T-helper 22 cell (primary cell): ENCODE data around the gene AHRR.
"Not testable (repeated sequence)": the region's sequence is repeated elsewhere in the genome, so short reads cannot be mapped to it uniquely, and the experiment has no call there.

Source experiments
- DNase-seq: peaks from one replicate; pipeline ENCODE4 v3.0.0-alpha.2; 2020; ENCODE audit warnings: low read depth

AHRR gene

DNA sequence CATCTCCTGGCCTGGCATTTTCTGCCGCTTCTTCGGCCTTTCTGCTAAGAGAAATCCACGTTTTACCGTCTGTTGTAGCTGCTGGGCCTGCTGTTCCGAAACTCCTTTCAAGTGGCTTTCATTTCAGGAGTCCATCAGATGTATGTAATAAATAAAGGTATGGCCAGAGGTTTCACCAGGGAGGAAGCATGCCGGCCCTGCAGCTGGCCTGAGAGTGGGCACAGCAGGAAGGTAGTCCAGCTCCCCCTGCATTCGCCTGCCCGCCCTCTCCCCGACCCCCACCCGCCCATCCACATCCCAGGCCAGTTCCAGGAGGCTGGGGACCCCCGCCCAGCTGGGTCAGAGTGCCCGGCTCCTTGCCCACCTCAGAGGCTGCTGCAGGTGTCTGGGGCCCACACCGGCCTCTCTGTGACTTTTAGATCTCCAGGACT is 75.0 kb downstream of the AHRR start:
- DNase-seq = no peak

DNA sequence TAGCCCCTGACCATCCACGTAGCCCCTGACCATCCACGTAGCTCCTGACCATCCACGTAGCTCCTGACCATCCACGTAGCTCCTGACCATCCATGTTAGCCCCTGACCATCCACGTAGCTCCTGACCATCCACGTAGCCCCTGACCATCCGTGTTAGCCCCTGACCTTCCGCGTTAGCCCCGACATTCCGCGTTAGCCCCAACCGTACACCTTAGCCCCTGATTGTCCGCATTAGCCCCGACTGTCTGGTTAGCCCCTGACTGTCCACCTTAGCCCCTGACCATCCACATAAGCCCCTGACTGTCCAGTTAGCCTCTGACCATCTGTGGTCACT is 76.6 kb downstream of the AHRR start:
- not testable (repeated sequence) for DNase-seq

DNA sequence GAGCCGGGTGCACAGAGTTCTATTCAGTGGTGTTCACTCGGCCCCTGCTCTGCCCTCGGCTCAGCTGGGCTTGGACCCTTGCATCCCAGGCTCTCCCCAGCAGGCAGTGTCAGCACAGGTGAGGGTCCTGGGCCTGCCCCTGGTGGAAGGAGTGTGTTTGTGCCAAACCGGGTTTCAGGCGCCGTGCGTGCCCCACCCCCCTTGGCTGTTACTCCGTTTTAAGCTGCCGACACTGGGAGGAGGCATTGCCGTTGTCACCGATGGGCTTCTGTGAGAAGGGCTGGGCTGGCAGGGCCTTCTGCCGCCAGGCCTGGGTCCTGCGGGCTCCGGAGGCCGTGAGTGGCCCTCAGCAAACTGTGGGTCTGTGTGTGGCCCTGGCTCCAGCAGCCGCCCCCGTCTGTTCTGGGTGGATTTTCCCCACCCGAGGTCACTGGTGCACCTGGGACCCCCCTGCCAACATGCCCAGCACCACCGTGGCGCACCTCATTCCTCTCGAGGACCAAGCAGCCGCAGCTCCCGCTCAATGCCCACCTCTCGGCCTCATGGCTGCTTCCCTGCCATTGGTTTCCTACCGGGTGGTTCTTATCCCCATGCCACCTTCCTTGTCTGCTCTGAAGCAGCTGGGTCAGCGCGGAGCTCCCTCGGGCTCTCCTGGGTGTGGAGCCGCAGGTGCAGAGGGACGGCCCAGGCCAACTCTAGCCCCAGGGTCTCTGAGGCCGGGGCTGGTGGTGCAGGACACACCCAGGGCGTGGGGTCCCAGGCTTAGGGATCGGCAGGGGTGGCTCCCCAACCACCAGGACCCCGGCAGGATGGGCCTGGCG is 77.2 kb downstream of the AHRR start:
- no peak for DNase-seq

DNA sequence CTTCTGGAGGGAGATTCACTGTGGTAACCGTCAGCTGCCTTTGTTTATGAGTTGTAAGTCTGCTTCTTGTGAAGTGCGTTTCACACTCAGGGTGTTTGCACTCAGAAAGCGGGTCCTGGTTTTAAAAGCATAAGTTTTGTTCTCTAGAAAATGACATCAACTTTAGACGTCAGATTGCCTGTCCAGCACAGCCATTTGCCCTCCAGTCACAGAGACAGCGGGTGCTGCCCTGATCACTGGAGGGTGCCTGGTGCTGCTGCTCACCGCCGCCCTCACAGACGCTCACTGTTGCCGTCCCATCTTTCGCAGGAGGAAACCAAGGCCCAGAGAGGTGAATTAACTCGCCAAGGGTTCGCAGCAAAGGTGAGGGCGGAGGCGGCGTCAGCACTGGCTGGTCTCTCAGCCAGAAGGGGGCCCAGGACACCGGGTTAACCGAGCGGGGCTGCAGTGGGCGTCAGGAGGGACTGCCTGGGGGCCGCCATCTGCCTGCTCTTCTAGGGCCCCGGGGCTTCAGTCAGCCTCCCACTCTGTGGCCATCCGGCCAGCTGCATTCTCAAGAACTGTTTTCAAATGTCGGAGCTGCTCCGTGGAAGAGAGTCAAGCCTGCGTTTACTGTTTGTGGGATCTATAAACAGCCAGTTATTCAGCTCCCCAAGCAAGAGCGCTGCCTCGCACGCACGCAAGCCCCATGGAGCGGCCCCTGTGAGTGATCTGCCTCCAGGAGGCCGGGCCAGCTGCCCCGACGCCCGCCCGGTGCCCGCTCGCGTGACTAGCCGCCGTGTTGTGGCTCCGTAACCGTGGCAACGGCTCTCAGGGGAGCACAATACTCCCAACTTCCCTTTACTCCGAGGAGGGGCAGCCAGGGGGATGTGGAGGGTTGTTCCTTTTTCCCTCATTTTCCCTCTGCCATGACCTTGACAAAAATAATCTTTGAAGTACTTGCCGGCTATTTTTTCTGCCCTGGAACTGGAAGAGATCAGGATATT is 78.1 kb downstream of the AHRR start:
- DNase-seq = no peak

DNA sequence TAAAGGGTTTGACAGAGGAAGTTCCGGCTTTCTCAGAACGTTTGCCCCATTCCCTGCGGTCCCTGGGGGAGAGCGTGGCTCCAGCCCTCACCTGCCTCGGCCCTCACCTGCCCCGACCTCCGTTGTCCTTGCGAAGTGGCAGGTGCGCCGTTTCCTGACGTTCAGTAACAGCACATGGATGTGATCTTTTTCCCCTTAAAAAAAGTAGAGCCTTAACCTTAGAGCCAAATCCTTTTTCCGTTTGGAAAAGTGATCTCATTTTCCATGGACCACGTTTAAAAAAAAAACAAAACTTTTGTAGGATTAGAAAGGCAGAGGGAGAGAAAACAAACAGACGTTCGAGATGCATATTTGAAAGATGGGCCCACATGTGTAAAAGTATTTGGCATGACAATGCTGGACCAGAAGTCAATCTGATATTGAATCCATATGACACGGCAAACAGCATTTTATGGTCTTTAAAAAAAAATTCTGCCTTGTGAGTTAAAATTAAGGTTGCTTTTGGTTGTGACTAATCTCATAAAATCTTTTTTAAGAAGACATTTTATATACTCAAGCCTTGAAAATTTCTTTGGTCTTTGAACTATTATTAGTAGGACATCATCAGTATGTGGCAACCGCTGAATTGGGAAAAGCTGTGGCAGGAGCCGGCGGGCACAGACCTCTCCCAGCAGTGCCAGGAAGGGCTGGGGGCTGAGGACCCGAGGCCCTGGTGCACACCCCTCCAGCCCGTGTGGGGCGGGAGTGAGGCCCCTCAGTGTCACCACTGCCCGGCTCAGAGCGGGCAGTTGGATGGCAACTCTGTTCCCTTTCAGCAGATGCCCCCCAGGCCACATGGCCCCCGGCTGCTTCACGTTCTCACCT is 79.0 kb downstream of the AHRR start:
- no peak for DNase-seq

DNA sequence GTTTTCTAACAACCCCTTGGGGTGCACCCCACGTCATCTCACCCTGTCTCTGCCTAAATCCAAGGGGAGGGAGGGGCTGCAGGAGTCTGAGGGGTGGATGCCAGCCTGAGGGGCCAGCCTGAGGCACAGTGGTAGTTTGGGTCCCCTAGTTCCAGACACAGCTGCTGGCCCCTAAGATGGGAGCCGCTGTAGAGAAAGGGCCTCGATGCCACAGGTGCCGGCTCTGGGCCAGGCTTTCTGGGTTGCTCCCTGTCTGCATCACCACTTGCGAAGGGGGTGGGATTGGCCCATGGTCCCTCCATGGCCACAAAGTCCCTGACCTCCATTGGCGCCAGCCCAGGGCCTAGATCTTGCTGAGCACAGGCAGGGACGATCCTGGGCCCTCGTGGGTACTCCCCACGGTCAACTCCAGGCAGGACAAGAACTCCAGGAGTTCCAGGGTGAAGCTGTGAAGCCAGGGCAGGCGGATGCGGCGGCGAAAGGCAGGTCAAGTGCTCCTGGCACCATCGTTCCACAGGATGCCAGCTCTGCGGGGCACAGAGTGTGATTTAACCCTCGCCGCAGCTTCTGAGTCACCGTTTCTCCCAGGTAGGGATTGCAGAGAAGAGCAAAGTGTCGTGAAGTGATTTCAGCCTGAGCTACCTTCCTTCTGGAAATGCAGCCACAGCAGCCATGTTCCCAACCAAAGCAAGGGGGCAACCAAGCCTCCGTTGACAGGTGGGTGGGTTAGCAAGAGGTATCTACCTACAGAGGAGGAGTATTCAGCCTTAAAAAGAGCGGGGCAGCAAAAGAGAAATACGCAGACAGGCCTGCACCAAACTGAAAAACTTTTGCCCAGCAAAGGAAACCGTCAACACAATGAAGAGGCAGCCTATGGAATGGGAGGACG is 79.9 kb downstream of the AHRR start:
- no peak for DNase-seq

DNA sequence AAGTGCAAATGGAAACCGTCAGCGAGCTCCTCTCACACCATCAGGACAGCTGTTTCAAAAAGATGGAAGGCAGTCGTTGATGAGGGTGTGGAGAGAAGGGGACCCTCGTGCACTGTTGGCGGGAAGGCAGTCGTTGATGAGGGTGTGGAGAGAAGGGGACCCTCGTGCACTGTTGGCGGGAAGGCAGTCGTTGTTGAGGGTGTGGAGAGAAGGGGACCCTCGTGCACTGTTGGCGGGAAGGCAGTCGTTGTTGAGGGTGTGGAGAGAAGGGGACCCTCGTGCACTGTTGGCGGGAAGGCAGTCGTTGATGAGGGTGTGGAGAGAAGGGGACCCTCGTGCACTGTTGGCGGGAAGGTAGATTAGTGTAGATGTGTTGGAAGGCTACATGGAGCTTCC is 80.7 kb downstream of the AHRR start:
- DNase-seq = not testable (repeated sequence)

DNA sequence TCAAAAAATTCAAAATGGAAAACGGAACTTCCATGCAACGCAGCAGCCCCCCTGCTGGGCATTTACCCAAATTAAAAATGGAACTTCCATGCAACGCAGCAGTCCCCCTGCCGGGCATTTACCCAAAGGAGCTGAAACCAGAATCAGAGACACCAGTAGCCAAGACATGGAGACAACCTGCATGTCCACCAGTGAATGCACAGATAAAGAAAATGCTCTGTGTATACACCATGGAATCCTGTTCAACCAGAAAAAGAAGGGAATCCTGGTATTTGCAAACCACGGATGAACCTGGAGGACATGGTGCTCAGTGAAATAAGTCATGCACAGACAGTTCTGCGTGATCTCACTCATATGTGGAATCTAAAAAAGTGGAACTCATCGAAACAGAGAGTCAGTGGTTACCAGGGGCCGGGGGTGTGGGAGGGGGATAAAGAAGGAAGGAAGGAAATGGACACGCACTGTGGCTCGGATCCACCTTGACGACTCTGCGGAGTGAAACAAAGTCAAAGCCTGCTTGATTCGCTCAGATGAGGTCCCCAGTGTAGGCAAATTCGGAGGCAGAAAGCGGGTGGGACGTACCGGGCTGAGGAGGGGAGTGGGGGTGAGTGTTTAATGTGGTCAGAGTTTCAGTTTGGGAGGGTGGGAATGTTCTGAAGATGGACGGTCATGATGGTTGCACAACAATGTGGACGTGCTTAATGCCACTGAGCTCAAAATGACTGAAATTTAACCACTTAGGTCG is 81.3 kb downstream of the AHRR start:
- no peak for DNase-seq

DNA sequence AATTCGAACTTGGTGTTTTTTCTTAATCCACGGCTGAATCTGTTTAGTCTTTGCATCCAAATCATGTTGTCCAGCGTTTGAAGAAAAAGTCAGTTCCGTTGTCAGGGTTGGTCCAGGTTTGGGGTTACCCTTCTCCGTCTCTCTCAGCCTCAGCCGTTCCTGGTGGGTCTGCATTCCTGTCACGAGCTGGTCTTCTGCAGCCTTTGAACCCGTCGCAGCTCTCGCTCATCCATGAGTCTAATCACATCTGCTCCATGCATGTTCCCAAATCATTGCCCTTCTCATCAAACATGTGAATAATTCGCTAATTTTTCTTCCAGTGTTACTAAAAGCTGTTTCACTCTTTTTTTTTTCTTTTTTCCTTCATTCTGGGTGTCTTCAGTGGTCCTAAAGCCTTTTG is 82.5 kb downstream of the AHRR start:
- no peak for DNase-seq

DNA sequence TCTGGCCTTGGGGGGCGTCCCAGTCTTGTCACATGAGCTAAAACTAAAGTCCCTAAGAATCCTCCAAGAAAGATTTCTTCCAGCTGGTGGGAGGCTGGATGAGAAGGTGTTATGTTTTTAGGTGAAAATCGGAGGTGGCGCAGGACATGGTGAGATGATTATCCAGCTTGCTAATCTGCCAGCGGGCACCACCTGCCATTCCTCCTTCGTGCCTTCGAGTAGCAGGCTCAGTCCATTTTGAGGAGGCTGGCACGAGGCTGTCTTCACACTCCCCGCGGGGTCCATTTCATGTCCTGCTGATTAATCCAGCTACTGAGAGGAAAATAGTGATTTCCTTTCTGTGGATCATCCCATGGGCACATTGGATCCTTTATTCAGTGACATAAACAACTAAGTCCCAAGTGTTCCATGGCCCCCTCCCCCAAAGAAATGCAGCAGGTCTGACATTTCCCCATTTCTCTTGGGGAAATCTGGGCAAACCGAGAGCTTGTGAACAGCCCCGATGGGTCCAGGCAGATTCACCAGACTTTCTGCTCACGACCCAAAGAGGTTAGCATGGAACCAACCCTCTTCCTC is 83.2 kb downstream of the AHRR start:
- no peak for DNase-seq

DNA sequence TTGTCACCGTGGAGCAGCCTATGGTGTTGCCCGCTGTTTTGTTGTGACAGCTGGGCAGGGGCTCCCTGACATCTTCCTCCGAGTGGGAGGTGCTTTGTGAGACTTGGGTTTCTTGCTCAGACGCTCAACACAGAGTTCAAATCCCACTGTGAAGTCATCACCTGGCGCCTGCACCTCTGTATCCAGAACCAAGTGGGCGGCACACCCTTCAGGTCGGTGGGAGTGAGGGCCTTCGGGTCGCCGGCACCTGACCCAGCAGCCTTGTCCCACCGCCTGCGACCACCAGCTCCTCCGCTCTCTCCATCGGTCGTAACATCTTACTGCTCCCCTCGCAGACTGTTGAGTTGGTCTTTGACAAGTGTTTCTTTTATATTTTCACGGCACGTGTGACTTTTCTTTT is 83.9 kb downstream of the AHRR start:
- DNase-seq = no peak

DNA sequence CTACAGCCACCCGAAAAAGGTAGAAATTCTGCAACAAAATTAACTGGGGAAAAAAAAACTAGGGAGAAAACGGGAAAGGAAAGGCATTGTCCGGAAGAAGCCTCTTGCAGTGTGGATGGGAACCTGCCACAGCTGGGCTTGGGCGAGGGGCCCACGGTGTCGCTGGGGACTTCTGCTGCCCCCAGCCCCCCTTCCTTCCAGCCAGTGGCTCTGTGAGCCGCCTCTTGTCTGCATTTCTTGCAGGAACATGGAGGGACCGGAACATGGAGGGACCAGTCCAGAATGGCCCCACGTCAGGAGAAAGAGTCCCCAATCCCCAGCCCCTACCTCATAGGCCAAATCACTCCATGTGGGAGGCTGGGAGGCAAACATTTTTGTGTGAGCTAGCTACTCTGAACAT is 84.5 kb downstream of the AHRR start:
- DNase-seq = no peak

DNA sequence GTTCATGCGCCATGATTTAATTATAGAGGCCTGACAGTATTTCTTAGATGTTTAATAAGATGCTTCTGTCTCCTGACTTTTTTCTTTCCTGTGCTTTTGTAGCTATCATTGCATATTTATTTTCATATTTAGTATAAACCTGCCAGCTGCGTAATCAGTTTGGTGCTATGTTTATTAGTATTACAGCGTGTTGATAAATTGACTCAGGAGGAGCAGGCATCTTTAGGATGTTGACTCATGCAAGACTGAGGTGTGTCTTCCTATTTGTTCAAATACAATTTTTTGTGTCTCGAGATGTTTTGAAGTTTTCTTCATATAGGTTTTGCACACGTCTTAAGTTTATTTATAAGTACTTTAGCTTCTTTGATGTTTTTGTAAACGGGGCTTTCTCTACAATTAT is 85.5 kb downstream of the AHRR start:
- no peak for DNase-seq

DNA sequence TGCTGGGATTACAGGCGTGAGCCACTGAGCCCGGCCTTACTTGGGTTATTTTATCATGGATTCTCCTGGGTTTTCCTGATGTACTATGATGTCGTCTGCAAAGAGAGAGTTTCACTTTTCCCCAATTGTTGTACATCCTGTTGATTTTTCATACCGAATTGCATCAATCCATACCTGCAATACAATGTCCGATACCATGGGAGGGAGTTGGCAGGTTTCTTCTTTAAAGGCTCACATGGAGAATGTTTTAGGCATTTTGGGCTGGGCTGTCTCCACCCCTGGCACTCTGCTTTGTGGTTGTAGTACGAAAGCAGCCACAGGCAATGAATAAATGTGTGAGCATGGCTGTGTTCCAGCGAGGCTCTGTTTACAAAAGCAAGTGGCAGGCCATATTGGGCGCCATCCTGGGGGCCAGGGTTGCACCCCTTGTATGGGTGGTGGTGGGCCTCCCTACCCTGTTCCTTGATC is 86.3 kb downstream of the AHRR start:
- DNase-seq = no peak

DNA sequence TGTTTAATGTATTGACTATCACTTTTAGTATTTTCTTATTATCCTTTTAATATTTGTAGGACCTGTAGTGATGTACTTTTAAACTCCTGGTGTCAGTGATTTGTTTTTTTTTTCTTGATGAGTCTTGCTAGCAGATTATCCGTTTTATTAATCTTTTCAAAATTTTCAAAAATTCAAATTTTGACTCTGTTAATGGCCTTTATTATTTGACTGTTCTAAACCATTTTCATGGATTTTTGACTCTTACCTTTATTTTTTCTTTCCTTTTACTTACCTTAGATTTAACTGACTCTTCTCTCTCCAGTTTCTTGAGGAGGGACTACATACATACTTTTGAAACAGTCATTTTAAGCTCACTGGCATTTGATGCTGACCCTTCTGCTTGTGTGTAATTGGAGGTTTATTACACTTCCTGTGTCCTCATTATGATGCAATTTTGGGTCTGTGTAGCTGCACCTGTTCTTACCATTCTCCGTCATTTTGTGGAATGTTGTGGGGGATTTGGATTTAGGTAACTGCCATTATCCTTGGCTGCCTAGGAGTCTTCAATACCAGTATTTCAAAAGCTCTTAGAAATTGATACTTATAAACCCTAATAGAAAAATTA is 89.5 kb downstream of the AHRR start:
- DNase-seq = no peak

DNA sequence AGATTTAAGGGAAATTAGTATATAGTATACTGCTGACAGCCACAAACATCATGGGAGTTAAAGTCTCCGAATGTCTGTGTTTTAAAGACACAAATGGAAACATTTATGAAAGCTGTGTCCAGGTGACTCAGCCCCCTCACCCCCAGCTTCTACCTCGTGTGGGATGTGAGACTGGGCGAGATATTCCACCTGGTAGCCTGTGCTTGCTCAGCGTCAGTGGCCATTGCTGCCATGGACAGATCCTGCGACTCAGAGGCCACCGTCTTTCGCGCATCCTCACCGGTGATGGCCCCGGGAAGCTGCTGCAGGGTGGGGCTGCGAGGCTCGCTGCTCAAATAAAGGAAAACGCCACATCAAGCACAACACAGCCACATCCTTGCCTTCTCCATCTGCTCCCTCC is 90.2 kb downstream of the AHRR start:
- DNase-seq = no peak

DNA sequence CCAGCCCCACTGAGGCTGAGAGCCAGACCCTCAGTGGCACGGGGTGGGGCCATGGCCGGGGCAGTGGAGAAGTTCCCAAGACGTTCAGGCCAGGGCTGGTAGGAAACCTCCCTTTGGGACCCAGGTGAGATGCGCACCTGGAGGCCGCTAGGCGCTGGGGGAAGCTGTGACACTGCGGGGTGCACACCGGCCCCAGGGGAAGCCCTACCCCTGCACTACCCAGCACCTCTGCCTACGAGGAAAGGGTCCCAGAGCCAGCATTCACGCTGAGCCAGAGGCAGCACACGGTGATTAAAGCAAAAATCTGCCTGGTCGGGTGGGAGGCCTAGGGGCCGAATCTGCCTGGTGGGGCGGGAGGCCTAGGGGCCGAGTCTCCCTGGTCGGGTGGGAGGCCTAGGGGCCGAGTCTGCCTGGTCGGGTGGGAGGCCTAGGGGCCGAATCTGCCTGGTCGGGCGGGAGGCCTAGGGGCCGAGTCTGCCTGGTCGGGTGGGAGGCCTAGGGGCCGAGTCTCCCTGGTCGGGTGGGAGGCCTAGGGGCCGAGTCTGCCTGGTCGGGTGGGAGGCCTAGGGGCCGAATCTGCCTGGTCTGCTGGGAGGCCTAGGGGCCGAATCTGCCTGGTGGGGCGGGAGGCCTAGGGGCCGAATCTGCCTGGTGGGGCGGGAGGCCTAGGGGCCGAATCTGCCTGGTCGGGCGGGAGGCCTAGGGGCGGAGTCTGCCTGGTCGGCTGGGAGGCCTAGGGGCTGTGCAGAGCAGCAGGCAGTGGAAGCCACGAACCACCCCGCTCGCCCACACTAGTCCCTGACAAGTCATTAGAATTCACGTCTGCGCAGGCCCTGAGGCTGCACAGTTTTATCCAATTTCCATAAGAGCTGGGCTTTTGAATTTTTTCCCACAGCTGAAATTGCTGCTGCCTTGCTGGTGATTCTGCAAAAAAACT is 93.7 kb downstream of the AHRR start:
- DNase-seq = not testable (repeated sequence)

DNA sequence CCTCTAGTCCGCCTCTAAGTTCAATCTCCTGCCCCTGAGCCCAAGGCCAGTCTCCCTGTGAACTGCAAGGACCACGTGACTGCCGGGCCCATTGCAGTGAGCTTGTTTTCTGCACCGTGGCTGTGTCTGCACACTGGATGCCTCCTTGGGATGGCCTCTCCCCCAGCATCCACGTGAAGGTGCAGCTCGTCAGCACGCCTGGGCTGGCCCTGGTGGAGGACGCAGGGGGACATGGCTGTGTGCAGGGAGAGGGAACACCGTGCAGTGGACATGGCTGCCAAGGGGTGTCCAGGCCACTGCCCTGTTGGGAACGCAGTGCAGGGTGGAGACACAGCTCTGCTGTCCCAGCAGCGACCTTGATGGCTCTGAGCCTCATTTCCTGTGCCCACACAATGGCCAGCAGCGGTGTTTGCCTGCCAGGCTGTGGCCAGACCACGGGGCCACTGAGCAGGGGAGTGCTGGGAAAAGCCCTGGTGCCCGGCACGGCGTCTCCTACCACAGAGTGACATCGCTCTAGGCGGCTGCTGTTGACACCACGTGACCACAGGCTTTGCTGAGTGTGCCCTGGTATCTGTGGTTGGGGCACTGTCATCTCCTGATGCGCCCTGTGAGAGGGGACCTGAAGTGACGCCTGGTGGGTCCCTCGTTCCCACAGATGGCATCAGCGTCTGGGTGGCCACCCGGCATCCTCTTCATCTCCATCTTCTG is 94.6 kb downstream of the AHRR start:
- no peak for DNase-seq
